GM18502 (cell line): ENCODE data around the gene UBE2G2.

Experiments
- ATAC-seq: cut with Tn5 transposase; IDR thresholded peaks from one replicate; pipeline ENCODE4 v1.9.1; 2021; ENCODE audit warnings: mild to moderate bottlenecking; ENCODE audit not compliant: unreplicated experiment, poor library complexity

The UBE2G2 gene

DNA sequence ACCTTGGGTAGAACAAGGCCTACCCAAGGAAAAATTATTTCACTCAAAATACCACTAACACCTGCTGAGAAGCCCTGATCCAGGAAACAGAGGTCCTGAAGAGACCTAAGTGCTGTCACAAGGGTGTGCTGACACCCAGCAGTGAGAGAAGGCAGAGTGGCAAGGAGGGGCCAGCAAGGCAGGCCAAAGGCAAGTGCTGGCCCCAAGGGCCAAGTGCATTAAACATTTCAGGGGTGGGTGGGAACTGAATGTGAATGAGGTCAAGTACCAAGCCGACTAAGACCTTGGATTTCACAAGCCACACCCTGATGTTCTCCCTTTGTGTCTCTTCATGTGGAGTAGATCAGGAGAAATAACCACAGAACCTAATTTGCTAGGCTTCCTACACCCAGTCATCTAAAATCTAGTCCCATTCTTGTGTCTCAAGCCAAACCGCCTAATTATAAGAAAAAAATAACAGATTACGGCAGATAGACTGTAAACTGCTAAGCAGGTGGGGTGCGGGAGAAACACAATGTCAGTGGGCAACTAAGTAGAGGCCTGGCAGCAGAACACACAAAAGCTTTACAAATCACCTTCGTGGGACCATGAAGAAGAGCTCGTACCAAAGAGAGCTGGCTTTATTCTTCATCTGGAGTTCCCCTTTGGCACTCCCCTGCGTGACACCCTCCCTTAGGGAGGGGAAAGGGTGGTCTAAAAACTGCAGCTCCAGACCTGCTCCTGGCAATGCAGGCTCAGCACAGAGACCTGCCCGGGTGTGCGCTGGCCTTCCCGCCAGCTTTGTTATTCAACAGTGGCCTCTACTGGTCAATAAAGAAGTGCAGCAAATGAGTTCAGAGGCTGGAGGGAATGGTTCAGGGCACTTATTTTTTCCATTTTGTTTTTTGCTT lies 8.7 kb downstream of the UBE2G2 start:
- peak; percentile 58 for ATAC-seq

GRCh38 chr21:44791993-44792392 lies 9.6 kb downstream of the UBE2G2 start:
- ATAC-seq: no peak

GRCh38 chr21:44791246-44791645 lies 10.4 kb downstream of the UBE2G2 start:
- ATAC-seq: no peak

- no peak for ATAC-seq
Measured at GRCh38 chr21:44790368-44790767, 11.3 kb downstream of the UBE2G2 start.

- no peak for ATAC-seq
Measured at GRCh38 chr21:44789880-44790279, 11.7 kb downstream of the UBE2G2 start.

GRCh38 chr21:44785620-44786335 lies 15.8 kb downstream of the UBE2G2 start:
- no peak for ATAC-seq

DNA sequence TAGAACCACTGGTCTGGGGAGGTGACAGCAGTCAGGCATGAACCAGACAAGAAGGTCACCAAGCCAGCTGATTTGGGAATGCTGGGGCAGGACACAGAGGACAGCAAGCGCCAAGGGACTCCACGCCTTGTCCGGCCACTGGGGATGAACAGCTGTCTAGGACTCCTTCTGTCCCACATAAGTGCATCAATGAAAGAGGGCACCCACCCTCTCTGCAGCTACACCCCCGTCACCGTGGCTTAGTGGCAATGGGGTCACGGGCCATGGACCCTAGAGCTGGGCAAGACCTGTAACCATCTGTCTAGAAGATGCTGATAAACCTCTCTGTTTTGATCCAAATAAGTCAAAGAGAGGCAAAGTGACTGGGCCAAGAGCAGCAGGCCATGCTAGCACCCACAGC lies 16.8 kb downstream of the UBE2G2 start:
- no peak for ATAC-seq

GRCh38 chr21:44783020-44783696 lies 18.5 kb downstream of the UBE2G2 start:
- no peak for ATAC-seq

- ATAC-seq: no peak
Measured at GRCh38 chr21:44780767-44781459, 20.7 kb downstream of the UBE2G2 start.

- no peak for ATAC-seq
Measured at GRCh38 chr21:44780137-44780502, 21.5 kb downstream of the UBE2G2 start.

DNA sequence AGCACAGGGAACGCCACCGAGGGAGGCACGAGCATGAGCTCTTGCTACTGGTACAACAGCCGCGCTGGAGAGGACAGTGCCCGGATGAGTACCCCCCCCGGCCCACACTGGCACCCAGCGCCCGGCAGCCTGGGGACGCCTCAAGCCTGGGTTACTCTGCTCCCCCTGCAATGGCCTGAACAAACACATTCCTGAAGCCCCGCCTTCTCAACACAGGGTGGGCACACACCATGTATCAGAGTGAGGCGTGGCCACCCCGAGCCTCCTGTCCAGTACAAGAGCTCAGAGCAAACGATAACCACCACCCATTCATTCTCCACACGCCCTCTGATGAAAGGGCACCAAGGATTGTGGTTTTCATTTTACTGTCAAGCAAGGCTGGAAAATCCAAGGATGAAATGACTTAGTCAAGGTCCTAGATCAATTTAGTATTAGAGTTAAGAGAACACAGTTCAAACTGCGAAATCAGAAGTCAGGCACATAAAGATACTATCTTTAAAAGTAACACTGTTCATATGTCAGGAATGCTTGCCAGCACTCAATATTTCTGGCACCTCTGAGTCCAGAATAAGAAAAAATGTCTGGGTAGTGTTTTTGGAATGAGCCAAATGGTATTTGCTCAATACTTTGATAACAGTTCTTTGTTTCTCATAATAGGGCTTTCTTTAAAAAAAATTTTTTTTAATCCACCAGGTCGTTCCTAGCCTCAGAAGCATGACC lies 22.0 kb downstream of the UBE2G2 start:
- no peak for ATAC-seq

GRCh38 chr21:44778983-44779382 lies 22.6 kb downstream of the UBE2G2 start:
- ATAC-seq: no peak

DNA sequence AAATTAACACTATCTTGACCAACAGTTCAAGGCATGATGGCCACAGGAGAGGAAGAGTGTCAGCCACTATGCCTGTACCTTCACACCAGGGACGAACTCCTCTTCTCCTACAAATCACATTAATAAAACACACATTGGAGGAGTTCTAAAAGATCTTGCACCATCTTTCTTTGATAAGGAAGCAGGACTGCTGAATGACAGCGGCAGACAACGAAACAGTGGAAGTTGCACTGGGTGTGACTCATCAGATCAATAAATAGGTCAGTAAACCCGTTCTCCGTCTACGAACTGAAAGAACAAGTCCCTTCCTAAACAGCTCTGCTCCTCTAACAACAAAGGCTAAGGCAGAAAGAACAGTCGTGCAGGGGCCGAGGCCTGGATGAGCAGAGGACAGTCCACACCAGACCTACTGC lies 23.1 kb downstream of the UBE2G2 start:
- no peak for ATAC-seq

- no peak for ATAC-seq
Measured at GRCh38 chr21:44778094-44778493, 23.5 kb downstream of the UBE2G2 start.

GRCh38 chr21:44774972-44775371 lies 26.6 kb downstream of the UBE2G2 start:
- ATAC-seq: no peak

DNA sequence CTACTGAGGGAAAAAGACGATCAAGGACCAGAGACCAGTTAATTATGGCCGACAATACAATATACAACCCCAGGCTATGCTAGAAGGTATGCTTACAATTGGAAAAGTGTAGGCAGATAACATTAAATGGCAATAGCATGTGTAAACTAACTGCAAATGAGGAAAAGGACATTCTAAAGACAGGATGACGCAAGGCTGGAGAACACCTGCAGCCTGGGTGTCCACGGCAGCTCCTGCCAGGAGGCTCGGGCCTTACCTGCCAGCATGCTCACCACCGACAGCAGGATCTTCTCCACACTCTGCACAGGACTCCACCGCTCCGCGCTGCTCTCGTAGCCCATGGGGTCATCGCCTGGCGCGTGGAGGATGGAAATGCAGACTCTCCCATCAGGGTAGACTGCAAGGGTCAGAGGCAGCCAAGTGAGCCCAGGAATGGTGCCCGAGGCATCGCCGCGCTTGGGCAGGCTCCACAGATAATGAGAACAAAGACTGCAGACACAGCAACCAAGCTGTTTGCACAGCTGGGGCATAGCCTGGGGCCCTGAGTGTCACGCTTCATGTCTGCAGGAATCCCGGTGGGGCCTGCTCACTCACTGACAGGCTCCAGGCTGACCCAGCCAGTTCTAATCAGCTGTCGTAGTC lies 28.2 kb downstream of the UBE2G2 start:
- no peak for ATAC-seq

- no peak for ATAC-seq
Measured at GRCh38 chr21:44771896-44772525, 29.6 kb downstream of the UBE2G2 start.

- no peak for ATAC-seq
Measured at GRCh38 chr21:44767834-44768831, 33.5 kb downstream of the UBE2G2 start.
